Mucosa of gallbladder (tissue), 1 donor: ENCODE results near the gene FRS3. TPM values are rescaled to one million over a fixed set of nuclear protein-coding genes. Genes with fewer than 3 reads are reported as not detected.

Experiments
- DNase-seq: peaks from one replicate; pipeline ENCODE4 v3.0.0-alpha.2; 2020; ENCODE audit warnings: low spot score
- total RNA-seq: library from RNA; stranded (reverse); gene quantifications from one replicate; pipeline ENCODE4 v1.2.1, GENCODE V29; 2021
- donor health status: DM: no; HTN: no; CAD: no.

Gene FRS3
- total RNA-seq, 1 donor from 2014 or later, result 6.3 TPM

- peak; percentile 73 for DNase-seq
Observed at GRCh38 chr6:41741625-41742490, 37.8 kb downstream of the FRS3 start.

GRCh38 chr6:41740366-41741162, 39.1 kb downstream of the FRS3 start:
- DNase-seq, result no peak

GRCh38 chr6:41739041-41739440, 40.7 kb downstream of the FRS3 start:
- no peak for DNase-seq

- DNase-seq, result no peak
Observed at GRCh38 chr6:41737591-41738130, 42.0 kb downstream of the FRS3 start.

GRCh38 chr6:41736800-41737555, 42.7 kb downstream of the FRS3 start:
- DNase-seq, result no peak

- no peak for DNase-seq
Observed at GRCh38 chr6:41736186-41736733, 43.4 kb downstream of the FRS3 start.

GRCh38 chr6:41735427-41736185, 44.1 kb downstream of the FRS3 start, which contains the start of gene TFEB:
Gene TFEB, minus strand, starts transcription at chr6:41735608. Its CDS starts 44,395 bp downstream, at chr6:41691213.
- peak; percentile 96 for DNase-seq

GRCh38 chr6:41734666-41735426, 44.9 kb downstream of the FRS3 start:
- peak; percentile 80 for DNase-seq

GRCh38 chr6:41733707-41734665, 45.7 kb downstream of the FRS3 start:
- DNase-seq, result peak; percentile 62

- DNase-seq, result no peak
Observed at GRCh38 chr6:41733360-41733706, 46.4 kb downstream of the FRS3 start.

GRCh38 chr6:41732591-41733359, 46.9 kb downstream of the FRS3 start:
- DNase-seq, result no peak

- no peak for DNase-seq
Observed at GRCh38 chr6:41732149-41732548, 47.6 kb downstream of the FRS3 start.

GRCh38 chr6:41731561-41732086, 48.1 kb downstream of the FRS3 start:
- no peak for DNase-seq

GRCh38 chr6:41730531-41731436, 48.9 kb downstream of the FRS3 start:
- no peak for DNase-seq

GRCh38 chr6:41729624-41730023, 50.1 kb downstream of the FRS3 start:
- DNase-seq, result no peak

GRCh38 chr6:41728954-41729353, 50.7 kb downstream of the FRS3 start:
- DNase-seq, result no peak
